PC-9 (cell line): ENCODE measurements around the gene EHBP1L1. TPM values are rescaled to one million over a fixed set of nuclear protein-coding genes. Genes with fewer than 3 reads are reported as not detected.

Experiments used
- BruUV-seq: library from RNA; stranded (reverse); fragments of 400-500 nt; replicated peaks from 2 replicates; lab custom pipeline; 2021; lab: Mats Ljungman, UMichigan
- CTCF ChIA-PET: fragments of 300-600 bp; sonication (Branson Sonifier 250); formaldehyde crosslinking; loops from one replicate; lab custom pipeline; 2022; ENCODE audit warnings: antibody characterized with exemption; lab: Charles Lee
- POLR2A ChIA-PET: fragments of 300-600 bp; sonication (Branson Sonifier 250); formaldehyde crosslinking; loops from one replicate; lab custom pipeline; 2022; ENCODE audit warnings: antibody characterized with exemption; ENCODE audit not compliant: unreplicated experiment; lab: Charles Lee
- DNase-seq, 2 experiments: peaks; one replicate each; pipeline versions ENCODE4 v3.0.0 to v3.0.0-alpha.2; 2015 to 2022; ENCODE audit warnings: mixed read lengths in 1 of 2
- H2AFZ ChIP-seq: fragments of 200-600 bp; sonication (generic); 2 replicates; pipeline ENCODE4 v1.8.1; 2017; ENCODE audit warnings: antibody characterized with exemption
- H3F3A ChIP-seq: fragments of 200-600 bp; sonication (generic); 2 replicates; pipeline ENCODE4 v1.8.1; 2017; ENCODE audit warnings: antibody characterized with exemption, mild to moderate bottlenecking, low read depth; ENCODE audit not compliant: insufficient read depth
- H3K27ac ChIP-seq: fragments of 200-600 bp; sonication (generic); 2 replicates; pipeline ENCODE4 v1.6.1; 2016; ENCODE audit warnings: mixed run types
- H3K27me3 ChIP-seq: fragments of 200-600 bp; sonication (generic); 2 replicates; pipeline ENCODE4 v1.6.1; 2016; ENCODE audit warnings: low read depth, mixed run types; ENCODE audit not compliant: insufficient read depth
- H3K36me3 ChIP-seq: fragments of 200-600 bp; sonication (generic); 2 replicates; pipeline ENCODE4 v1.6.1; 2016; ENCODE audit warnings: low read depth, mixed run types
- H3K4me1 ChIP-seq: fragments of 200-600 bp; sonication (generic); replicated peaks from 2 replicates; pipeline ENCODE4 v1.6.1; 2016; ENCODE audit warnings: mixed run types; ENCODE audit not compliant: insufficient read depth
- H3K4me2 ChIP-seq: fragments of 200-600 bp; sonication (generic); 2 replicates; pipeline ENCODE4 v1.6.1; 2017; ENCODE audit warnings: mixed run types
- H3K4me3 ChIP-seq: fragments of 200-600 bp; sonication (generic); 2 replicates; pipeline ENCODE4 v1.6.1; 2016; ENCODE audit warnings: mixed run types
- H3K79me2 ChIP-seq: fragments of 200-600 bp; sonication (generic); 2 replicates; pipeline ENCODE4 v1.6.1; 2017; ENCODE audit warnings: low read depth, mixed run types
- H3K9me2 ChIP-seq: fragments of 200-600 bp; sonication (generic); 2 replicates; pipeline ENCODE4 v1.8.1; 2017; ENCODE audit warnings: mild to moderate bottlenecking; ENCODE audit not compliant: insufficient read depth
- H3K9me3 ChIP-seq: fragments of 200-600 bp; sonication (generic); 2 replicates; pipeline ENCODE4 v1.8.1; 2016; ENCODE audit warnings: low read depth; ENCODE audit not compliant: insufficient read depth
- H4K20me1 ChIP-seq: fragments of 200-600 bp; sonication (generic); 2 replicates; pipeline ENCODE4 v1.8.1; 2017; ENCODE audit not compliant: insufficient read depth
- EZH2 ChIP-seq: fragments of 200-600 bp; sonication (generic); IDR thresholded peaks from 2 replicates; pipeline ENCODE4 v1.8.0; 2017; ENCODE audit warnings: antibody characterized with exemption, low read depth
- intact Hi-C: fragments of 100-400 bp; cut with micrococcal nuclease; formaldehyde crosslinking; loops from one replicate; pipeline ENCODE4 v1.10.0; 2022; ENCODE audit not compliant: unreplicated experiment
- total RNA-seq: library from RNA; stranded (reverse); gene quantifications from 2 replicates; pipeline ENCODE4 v1.2.3, GENCODE V29; 2021
- TF ChIP-seq, protein P1 (sequence below): fragments of 200-600 bp; sonication (generic); conservative IDR thresholded peaks from 2 replicates; pipeline ENCODE4 v1.6.1; 2017; ENCODE audit warnings: mixed run types, antibody characterized with exemption, mild to moderate bottlenecking, moderate library complexity

The EHBP1L1 gene
- total RNA-seq, 1 experiment from 2014 or later = 123 TPM

DNA sequence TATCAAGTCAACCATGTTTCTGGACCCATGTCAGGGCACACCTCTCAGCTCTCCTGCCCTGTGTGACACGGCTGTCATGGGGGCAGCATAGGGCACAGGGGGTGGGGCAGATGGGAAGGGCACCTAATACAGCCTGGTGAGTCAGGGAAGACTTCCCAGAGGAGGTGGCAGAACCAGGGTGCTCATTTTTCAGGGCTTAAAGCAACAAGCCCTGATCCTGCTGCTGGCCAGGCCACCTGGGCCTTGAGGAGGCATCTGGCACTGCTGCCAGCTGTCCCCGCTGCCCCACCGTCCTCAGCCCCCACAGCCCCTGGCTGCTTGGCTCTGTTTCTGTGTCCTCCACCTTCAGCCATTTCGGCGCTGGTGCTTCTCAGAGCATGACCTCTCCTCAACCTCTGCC is 33.8 kb downstream of the EHBP1L1 start:
- H3K79me2 ChIP-seq = peaks cover 41% of the 10 kb centered on the region
- H3F3A ChIP-seq = peaks cover 13% of the 10 kb centered on the region
- no peaks in the 10 kb centered on the region for H3K9me3 ChIP-seq
- H3K4me1 ChIP-seq = peaks cover 16% of the 10 kb centered on the region; the same call in 1 of the 2 replicates
- H3K27ac ChIP-seq = no peak overlapping the region
- H2AFZ ChIP-seq = no peak overlapping the region
- DNase-seq = no peak
- H3K4me3 ChIP-seq = no peak overlapping the region
- H4K20me1 ChIP-seq = peaks cover 8% of the 10 kb centered on the region; the same call in 1 of the 2 replicates
- no peaks in the 10 kb centered on the region for H3K9me2 ChIP-seq
- intact Hi-C loops = no loop called here
- POLR2A ChIA-PET = interaction anchor here (0.5 kb wide), 1 partner anchor 259 kb away, joined by 12 read pairs; no protein-coding TSS in a partner anchor
- no TSS peak for BruUV-seq
- H3K36me3 ChIP-seq = no peaks in the 10 kb centered on the region
- no peak overlapping the region for H3K4me2 ChIP-seq
- TF ChIP-seq, protein P1, sequence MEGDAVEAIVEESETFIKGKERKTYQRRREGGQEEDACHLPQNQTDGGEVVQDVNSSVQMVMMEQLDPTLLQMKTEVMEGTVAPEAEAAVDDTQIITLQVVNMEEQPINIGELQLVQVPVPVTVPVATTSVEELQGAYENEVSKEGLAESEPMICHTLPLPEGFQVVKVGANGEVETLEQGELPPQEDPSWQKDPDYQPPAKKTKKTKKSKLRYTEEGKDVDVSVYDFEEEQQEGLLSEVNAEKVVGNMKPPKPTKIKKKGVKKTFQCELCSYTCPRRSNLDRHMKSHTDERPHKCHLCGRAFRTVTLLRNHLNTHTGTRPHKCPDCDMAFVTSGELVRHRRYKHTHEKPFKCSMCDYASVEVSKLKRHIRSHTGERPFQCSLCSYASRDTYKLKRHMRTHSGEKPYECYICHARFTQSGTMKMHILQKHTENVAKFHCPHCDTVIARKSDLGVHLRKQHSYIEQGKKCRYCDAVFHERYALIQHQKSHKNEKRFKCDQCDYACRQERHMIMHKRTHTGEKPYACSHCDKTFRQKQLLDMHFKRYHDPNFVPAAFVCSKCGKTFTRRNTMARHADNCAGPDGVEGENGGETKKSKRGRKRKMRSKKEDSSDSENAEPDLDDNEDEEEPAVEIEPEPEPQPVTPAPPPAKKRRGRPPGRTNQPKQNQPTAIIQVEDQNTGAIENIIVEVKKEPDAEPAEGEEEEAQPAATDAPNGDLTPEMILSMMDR = no peak
- no peak for TF ChIP-seq EZH2
- no peaks in the 10 kb centered on the region for H3K27me3 ChIP-seq
- CTCF ChIA-PET = interaction anchor here (0.6 kb wide), 1 partner anchor 82 kb away, joined by 5 read pairs; no protein-coding TSS in a partner anchor

DNA sequence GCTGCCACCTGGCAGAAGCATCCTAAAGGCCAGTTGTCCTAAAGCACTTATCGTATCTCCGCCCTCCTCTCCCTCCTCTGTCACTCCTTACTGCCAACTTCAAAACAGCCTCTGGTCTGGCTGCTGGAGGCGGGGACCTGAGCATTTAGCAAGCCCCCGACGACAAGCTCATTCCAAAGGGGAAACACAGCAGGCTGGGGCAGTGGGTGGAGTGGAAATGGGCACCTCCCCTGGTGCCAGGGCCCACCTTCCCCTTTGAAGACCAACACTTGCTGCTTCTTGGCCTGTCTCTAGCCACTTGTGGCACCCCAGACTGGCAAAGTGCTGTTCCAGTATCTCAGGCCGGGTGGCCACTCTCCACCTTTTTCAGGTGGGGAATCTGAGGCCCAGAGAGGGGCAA is 34.6 kb downstream of the EHBP1L1 start:
- Histone ChIP-seq H3K36me3 (no peaks in the 10 kb centered on the region), H3K4me2 (no peak overlapping the region), H2AFZ (no peak overlapping the region), H3K4me3 (no peak overlapping the region), H3K9me2 (no peaks in the 10 kb centered on the region), H3K4me1 (peaks cover 16% of the 10 kb centered on the region; the same call in 1 of the 2 replicates), H3K27ac (no peak overlapping the region), H3K27me3 (no peaks in the 10 kb centered on the region), H4K20me1 (peaks cover 8% of the 10 kb centered on the region; the same call in 1 of the 2 replicates), H3F3A (peaks cover 16% of the 10 kb centered on the region), H3K79me2 (peaks cover 44% of the 10 kb centered on the region), H3K9me3 (no peaks in the 10 kb centered on the region)
- intact Hi-C loops = no loop called here
- DNase-seq = no peak
- no TSS peak for BruUV-seq
- CTCF ChIA-PET = no interaction called here
- TF ChIP-seq EZH2 = no peak
- POLR2A ChIA-PET = no interaction called here

DNA sequence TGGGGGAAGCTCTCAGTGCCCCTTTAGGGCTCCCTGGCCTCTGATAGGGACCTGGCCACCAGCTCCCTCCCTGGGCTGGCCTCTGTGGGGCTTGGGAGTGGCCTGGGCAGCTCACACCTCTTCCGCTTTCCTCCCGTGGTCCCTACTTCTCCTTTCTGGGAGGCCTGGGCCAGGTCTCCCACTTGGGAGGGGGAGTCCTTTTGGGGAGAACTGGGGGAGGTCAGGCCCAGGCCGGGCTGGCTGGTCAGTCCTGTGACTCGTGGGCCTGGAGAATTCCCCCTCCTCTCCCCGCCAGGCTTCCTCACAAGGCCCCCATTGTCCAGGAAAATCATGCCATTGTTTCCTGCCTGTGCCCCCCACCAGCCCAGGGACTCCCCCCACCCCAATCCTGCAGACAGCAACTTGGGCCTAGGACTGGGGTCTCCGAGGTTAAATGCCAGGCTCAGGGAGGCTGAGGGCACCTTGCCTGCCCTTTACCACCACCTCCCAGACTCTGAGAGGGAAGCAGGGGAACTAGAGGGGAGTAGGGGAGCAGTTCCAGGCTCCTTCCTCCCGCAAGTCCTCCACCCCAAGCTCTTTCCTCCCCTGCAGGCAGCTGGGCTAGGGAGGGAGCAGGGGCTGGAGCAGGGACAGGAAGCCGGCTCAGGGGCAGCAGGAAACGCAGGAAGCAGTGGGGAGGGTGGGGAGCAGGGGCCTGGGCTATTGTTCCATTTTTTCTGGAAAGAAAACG is 35.3 kb downstream of the EHBP1L1 start:
- Histone ChIP-seq H3K4me1 (peaks cover 16% of the 10 kb centered on the region; the same call in 1 of the 2 replicates), H3F3A (peaks cover 16% of the 10 kb centered on the region), H3K27me3 (no peaks in the 10 kb centered on the region), H3K79me2 (peaks cover 46% of the 10 kb centered on the region), H4K20me1 (peaks cover 8% of the 10 kb centered on the region; the same call in 1 of the 2 replicates), H3K9me2 (no peaks in the 10 kb centered on the region), H3K9me3 (no peaks in the 10 kb centered on the region), H3K27ac (no peak overlapping the region), H3K4me2 (no peak overlapping the region), H3K4me3 (no peak overlapping the region), H2AFZ (no peak overlapping the region), H3K36me3 (no peaks in the 10 kb centered on the region)
- ChIA-PET POLR2A (no interaction called here), CTCF (no interaction called here)
- no peak for DNase-seq
- TF ChIP-seq, protein P1 = no peak
- TF ChIP-seq EZH2 = no peak
- no TSS peak for BruUV-seq
- intact Hi-C loops = no loop called here
